GM20431 (cell line): ENCODE data around the gene PELI1.

ENCODE experiments used
- in situ Hi-C: fragments of 300-500 bp; cut with MseI, MboI; formaldehyde crosslinking; loops from one replicate; pipeline ENCODE4 v1.15.0; 2020; ENCODE audit warnings: low sequenced_read_pairs; ENCODE audit not compliant: unreplicated experiment

Gene PELI1

GRCh38 chr2:64162516-64162915, 18.3 kb upstream of the PELI1 start:
- in situ Hi-C loops, result no loop called here

- in situ Hi-C loops, result no loop called here
Observed at GRCh38 chr2:64157792-64158191, 13.6 kb upstream of the PELI1 start.

GRCh38 chr2:64153811-64154210, 9.6 kb upstream of the PELI1 start:
- in situ Hi-C loops, result no loop called here

GRCh38 chr2:64151476-64151875, 7.3 kb upstream of the PELI1 start:
- in situ Hi-C loops, result no loop called here

- in situ Hi-C loops, result no loop called here
Observed at GRCh38 chr2:64145714-64146113, 1.5 kb upstream of the PELI1 start.

GRCh38 chr2:64145119-64145518, 899 bp upstream of the PELI1 start:
- in situ Hi-C loops, result no loop called here

- in situ Hi-C loops, result no loop called here
Observed at GRCh38 chr2:64143169-64144056, 807 bp downstream of the PELI1 start.

- in situ Hi-C loops, result no loop called here
Observed at GRCh38 chr2:64142741-64143168, 1.5 kb downstream of the PELI1 start.

- in situ Hi-C loops, result no loop called here
Observed at GRCh38 chr2:64141674-64142405, 2.4 kb downstream of the PELI1 start.

- in situ Hi-C loops, result no loop called here
Observed at GRCh38 chr2:64140665-64141200, 3.5 kb downstream of the PELI1 start.

- in situ Hi-C loops, result no loop called here
Observed at GRCh38 chr2:64139956-64140355, 4.3 kb downstream of the PELI1 start.

GRCh38 chr2:64137996-64138395, 6.2 kb downstream of the PELI1 start:
- in situ Hi-C loops, result no loop called here

GRCh38 chr2:64137567-64137966, 6.7 kb downstream of the PELI1 start:
- in situ Hi-C loops, result no loop called here

GRCh38 chr2:64135421-64135820, 8.8 kb downstream of the PELI1 start:
- in situ Hi-C loops, result no loop called here

- in situ Hi-C loops, result no loop called here
Observed at GRCh38 chr2:64134813-64135212, 9.4 kb downstream of the PELI1 start.

GRCh38 chr2:64133828-64134227, 10.4 kb downstream of the PELI1 start:
- in situ Hi-C loops, result no loop called here

- in situ Hi-C loops, result no loop called here
Observed at GRCh38 chr2:64133354-64133753, 10.9 kb downstream of the PELI1 start.

GRCh38 chr2:64130333-64130732, 13.9 kb downstream of the PELI1 start:
- in situ Hi-C loops, result no loop called here

GRCh38 chr2:64128943-64129391, 15.3 kb downstream of the PELI1 start:
- in situ Hi-C loops, result no loop called here

GRCh38 chr2:64128406-64128805, 15.8 kb downstream of the PELI1 start:
- in situ Hi-C loops, result no loop called here

- in situ Hi-C loops, result no loop called here
Observed at GRCh38 chr2:64127119-64127518, 17.1 kb downstream of the PELI1 start.
